GM10266 (cell line): ENCODE measurements around the gene CPPED1.

Experiments
- DNase-seq: peaks from one replicate; pipeline ENCODE4 v3.0.0; 2012; ENCODE audit errors: extremely low spot score
- CTCF ChIP-seq: IDR thresholded peaks from 2 replicates; pipeline ENCODE4 v1.5.1; 2012; ENCODE audit warnings: mild to moderate bottlenecking, low read depth; ENCODE audit not compliant: control insufficient read depth, insufficient read depth; ENCODE audit errors: missing control alignments

The CPPED1 gene

GRCh38 chr16:12740986-12741610 is 62.6 kb downstream of the CPPED1 start:
- no peak for TF ChIP-seq CTCF
- DNase-seq: no peak

- no peak for TF ChIP-seq CTCF
- no peak for DNase-seq
These were observed 63.9 kb downstream of the CPPED1 start for GRCh38 chr16:12739738-12740137.

GRCh38 chr16:12737563-12737962 is 66.1 kb downstream of the CPPED1 start:
- no peak for TF ChIP-seq CTCF
- no peak for DNase-seq

- no peak for TF ChIP-seq CTCF
- DNase-seq: no peak
These were observed 67.9 kb downstream of the CPPED1 start for GRCh38 chr16:12735805-12736204.

- DNase-seq: no peak
These were observed 71.1 kb downstream of the CPPED1 start for GRCh38 chr16:12732600-12732999.

GRCh38 chr16:12729448-12729847 is 74.2 kb downstream of the CPPED1 start:
- TF ChIP-seq CTCF: no peak
- DNase-seq: no peak

More at GRCh38 chr16:12732600-12732999, 71.1 kb downstream of the CPPED1 start:
- TF ChIP-seq CTCF: no peak

- no peak for DNase-seq
- no peak for TF ChIP-seq CTCF
These were observed 75.2 kb downstream of the CPPED1 start for GRCh38 chr16:12728469-12728868.
